HTR-8/SVneo (cell line): Measurements from ENCODE around the gene B4GALNT3.

Source experiments
- DNase-seq: peaks from one replicate; pipeline ENCODE4 v3.0.0; 2011; ENCODE audit warnings: low spot score, mixed read lengths; ENCODE audit not compliant: insufficient read length
- FAIRE-seq: peaks from 2 replicates; lab custom pipeline; 2011; peaks lifted over from hg19 to GRCh38; lab: Jason Lieb, UNC

B4GALNT3 gene

GRCh38 chr12:535396-535795, 75.7 kb downstream of the B4GALNT3 start:
- DNase-seq = no peak
- FAIRE-seq = no peak

- DNase-seq (no peak), FAIRE-seq (no peak)
These were observed 77.1 kb downstream of the B4GALNT3 start for GRCh38 chr12:536751-537245.

- FAIRE-seq = no peak
- no peak for DNase-seq
These were observed 78.0 kb downstream of the B4GALNT3 start for GRCh38 chr12:537772-538171.

GRCh38 chr12:538731-539539, 79.2 kb downstream of the B4GALNT3 start:
- FAIRE-seq (no peak), DNase-seq (no peak)

GRCh38 chr12:539540-540310, 80.0 kb downstream of the B4GALNT3 start:
- FAIRE-seq = no peak

GRCh38 chr12:541676-542324, 82.1 kb downstream of the B4GALNT3 start:
- DNase-seq (peak; percentile 79), FAIRE-seq (peak; percentile 36)

More at GRCh38 chr12:539540-540310, 80.0 kb downstream of the B4GALNT3 start:
- no peak for DNase-seq

- FAIRE-seq (no peak), DNase-seq (no peak)
These were observed 82.8 kb downstream of the B4GALNT3 start for GRCh38 chr12:542395-543113.

GRCh38 chr12:543114-543451, 83.3 kb downstream of the B4GALNT3 start:
- no peak for DNase-seq
- FAIRE-seq = no peak

- no peak for DNase-seq
- FAIRE-seq = no peak
These were observed 84.4 kb downstream of the B4GALNT3 start for GRCh38 chr12:544142-544541.

GRCh38 chr12:544941-545635, 85.3 kb downstream of the B4GALNT3 start:
- DNase-seq (no peak), FAIRE-seq (no peak)

- DNase-seq (no peak), FAIRE-seq (no peak)
These were observed 86.1 kb downstream of the B4GALNT3 start for GRCh38 chr12:545835-546234.

- FAIRE-seq = no peak
- DNase-seq = no peak
These were observed 86.7 kb downstream of the B4GALNT3 start for GRCh38 chr12:546265-546919.

- FAIRE-seq (peak; percentile 91), DNase-seq (peak; percentile 89)
These were observed 87.4 kb downstream of the B4GALNT3 start for GRCh38 chr12:546920-547845.

- FAIRE-seq (no peak), DNase-seq (no peak)
These were observed 88.2 kb downstream of the B4GALNT3 start for GRCh38 chr12:547883-548470.

- no peak for DNase-seq
- FAIRE-seq = no peak
These were observed 89.8 kb downstream of the B4GALNT3 start for GRCh38 chr12:549476-550082.

GRCh38 chr12:550473-551260, 90.9 kb downstream of the B4GALNT3 start:
- no peak for DNase-seq
- no peak for FAIRE-seq

- no peak for DNase-seq
These were observed 92.7 kb downstream of the B4GALNT3 start for GRCh38 chr12:552466-552865.

More at GRCh38 chr12:552466-552865, 92.7 kb downstream of the B4GALNT3 start:
- FAIRE-seq = no peak
